ENCODE results near the gene LARGE1.
"Not testable (repeated sequence)": the region's sequence is repeated elsewhere in the genome, so short reads cannot be mapped to it uniquely, and the experiment has no call there.

LARGE1 gene

GRCh38 chr22:33418484-33418883 is 501.8 kb downstream of the LARGE1 start:
- no peak for DNase-seq (ENCODE audit: low read depth)

DNA sequence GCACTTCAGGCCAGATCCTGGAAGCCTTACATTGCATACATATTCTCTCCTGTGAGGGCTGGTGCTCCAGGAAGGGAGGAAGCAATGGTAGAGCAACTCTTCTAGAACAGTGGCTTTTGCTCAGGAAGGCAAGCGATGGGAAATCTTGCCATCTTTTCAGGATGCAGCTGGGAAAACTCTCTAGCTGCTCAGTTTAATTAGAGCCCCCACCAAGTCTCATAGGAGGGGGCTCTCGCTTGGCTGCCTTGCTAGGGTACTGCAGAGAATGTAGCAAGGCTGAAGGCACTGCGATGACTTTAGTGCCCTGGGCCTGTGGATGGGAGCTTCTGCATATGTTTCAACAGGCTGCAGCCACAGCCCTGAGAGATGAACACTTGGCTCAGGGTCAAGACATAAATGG is 504.9 kb downstream of the LARGE1 start:
- DNase-seq (ENCODE audit: low read depth): no peak

DNA sequence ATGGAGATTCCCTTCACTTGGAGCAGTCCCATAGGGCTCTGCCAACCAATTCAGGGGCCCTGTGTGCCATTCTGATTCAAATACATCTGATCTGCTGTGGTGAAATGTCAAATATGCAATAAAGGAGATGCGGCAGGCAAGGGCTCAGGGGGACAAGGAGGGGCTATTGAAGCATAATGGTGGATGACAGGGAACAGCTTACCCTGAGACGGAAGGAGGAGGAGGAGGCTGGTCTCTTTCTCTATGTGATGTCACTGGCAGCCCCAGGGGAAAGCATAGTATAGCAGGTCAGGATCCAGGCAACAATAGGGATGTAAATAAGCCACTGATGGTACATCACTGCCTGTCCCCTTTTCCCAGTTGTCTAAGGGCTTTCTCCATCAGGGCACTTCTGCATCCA is 511.2 kb downstream of the LARGE1 start:
- DNase-seq (ENCODE audit: low read depth): no peak

DNA sequence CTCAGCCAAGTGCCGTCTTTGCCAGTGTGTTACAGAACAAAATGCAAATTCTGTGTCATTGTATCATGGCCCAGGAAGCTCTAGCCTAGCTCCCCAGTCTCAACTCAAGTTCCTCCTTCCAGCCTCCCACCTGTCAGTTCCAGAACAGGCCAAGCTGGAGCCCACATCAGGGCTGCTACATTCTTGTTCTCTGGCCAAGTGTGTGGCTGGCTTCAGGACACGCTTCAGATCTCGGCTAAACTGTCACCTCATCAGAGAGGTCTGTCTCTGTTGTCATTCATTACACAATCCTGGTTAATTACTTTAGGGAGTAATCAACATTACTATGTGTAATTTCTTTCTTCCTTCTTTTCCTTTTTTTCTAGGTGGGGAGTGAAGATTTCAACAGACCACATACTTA is 515.1 kb downstream of the LARGE1 start:
- no peak for DNase-seq (ENCODE audit: low read depth)

DNA sequence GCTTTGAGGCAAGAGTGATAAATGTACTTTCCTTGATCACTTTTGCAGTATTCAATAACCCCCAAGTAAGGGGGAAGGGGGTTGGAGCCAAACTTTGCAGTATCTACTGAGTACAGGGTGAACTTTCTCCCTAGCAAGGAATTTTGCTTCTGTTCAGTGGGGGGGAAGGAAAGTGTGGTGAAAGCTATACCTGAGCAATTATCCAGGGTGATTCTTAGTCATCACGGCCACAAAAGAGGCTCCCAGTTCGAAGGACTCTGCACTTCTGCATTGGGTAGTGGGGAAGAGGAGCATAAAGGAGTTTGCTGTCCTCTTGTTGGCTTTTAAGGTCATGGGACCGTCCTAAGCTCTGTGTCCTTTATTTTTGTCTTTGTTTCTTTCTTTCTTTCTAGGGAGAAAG is 515.6 kb downstream of the LARGE1 start:
- no peak for DNase-seq (ENCODE audit: low read depth)

DNA sequence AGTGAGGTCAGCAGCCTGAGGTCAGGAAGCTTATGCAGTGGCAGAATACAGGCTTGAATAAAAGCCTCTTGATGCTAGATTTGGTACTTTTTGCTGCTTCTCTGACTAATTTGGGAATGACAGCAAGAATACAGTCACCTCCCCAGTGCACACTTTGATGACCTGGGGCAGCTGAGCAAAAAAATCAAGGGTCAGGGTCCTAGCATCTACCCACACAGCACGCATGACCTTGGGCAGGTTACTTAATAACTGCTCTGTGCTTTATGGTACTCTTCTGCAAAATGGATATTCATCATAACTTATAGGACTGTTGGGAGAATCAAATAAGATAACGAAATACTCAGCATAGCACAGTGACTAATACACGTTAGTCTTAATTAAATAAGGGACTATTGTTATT is 518.0 kb downstream of the LARGE1 start:
- DNase-seq (ENCODE audit: low read depth): no peak

DNA sequence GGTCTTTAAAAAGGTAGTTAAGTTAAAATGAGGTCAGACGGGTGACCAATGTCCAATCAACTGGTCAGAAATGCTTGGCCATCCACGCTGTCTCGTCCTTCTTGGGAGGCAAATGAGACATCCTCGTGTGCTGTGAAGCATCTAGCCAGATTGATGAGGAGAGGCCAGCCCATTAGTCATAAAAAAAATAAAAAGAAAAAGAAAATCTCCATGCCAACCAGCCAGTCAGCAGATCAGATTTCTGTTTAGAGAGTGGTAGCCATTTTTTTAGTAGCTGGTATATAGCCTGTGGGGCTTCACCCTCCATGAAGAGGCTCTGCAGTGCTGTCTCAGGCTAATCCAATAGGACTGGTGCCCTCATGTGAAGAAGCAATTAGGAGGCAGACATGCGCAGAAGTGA is 519.0 kb downstream of the LARGE1 start:
- DNase-seq (ENCODE audit: low read depth): no peak

DNA sequence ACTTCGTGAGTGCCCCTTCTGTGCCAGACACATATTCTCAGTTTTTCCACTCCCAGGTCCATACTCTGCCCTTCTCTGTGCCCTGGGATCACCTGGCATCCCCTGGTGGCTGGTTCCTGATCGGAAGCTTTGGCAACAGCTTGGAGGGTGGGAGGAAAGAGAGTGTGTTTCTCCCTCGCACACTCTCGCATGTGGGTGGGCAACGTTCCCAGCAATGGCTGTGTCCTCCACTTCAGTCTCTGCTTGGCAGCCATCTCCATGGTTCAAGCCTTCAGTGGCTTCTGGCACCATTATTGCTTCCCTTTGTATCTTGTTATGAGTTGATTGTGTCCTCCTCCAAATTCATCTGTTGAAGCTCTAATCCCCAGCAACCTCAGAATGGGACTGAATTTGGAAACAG is 519.4 kb downstream of the LARGE1 start:
- no peak for DNase-seq (ENCODE audit: low read depth)

- no peak for DNase-seq (ENCODE audit: low read depth)
These were observed 520.0 kb downstream of the LARGE1 start for GRCh38 chr22:33400061-33400840.

DNA sequence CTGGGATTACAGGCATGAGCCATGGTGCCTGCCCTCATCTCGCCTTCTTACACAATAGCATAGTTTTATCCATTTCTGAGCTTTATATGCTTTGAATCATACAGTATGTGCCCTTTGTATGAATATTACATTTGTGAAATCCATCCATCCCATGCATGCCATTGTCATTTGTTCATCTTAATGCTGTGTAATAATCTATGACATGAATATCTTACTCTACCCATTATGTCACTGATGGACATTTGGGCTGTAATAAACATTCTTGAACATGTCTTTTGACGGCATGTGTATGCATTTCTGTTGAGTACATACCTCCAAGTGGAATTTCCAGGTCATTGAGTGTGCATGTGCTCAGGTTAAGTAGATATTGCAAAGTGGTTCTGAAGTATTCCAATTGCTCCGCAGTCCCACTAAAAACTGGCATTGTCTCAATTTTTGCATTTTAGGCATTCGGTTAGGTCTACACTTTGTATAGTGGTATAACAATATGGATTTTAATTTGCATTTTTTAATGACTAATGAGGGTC is 522.8 kb downstream of the LARGE1 start:
- no peak for DNase-seq (ENCODE audit: low read depth)

DNA sequence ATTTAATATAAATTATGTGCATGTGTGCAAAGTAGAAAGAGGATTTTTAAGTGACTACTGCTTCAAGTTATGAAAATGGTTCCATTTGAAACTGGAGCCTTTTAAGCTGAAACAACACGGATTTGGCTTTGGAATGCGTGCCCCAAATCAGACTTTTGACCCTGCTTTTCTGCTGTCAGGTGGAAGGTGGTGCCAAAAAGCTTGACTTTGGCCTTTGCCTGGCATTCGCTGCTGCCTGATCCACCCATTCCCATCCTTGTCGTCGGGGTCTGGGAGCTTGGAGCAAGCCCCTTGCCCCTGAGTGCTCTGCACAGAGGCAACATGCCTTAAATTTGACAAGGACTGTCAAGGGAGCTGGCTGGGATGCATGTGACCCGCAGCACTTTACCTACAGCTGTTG is 526.8 kb downstream of the LARGE1 start:
- DNase-seq (ENCODE audit: low read depth): no peak

DNA sequence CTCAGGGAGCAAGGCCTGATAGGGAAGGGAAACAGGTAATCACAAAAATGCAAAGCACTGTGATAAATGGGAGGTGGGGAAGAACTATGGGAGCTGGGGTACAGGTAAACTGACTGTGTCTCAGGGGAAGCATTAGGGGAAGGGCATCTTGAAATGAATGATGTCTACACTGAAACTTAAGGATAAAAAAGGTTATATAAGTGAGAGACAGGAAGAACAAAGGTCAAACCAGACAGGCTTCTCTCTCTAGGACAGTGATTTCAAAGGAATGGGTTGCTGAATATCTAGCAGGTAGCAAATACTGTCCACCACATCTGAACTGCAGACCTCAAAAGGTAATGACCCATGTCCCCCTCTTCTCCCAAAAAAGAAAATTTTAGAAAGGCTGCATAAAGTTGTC is 529.0 kb downstream of the LARGE1 start:
- DNase-seq (ENCODE audit: low read depth): no peak

- no peak for DNase-seq (ENCODE audit: low read depth)
These were observed 530.3 kb downstream of the LARGE1 start for GRCh38 chr22:33389936-33390335.

DNA sequence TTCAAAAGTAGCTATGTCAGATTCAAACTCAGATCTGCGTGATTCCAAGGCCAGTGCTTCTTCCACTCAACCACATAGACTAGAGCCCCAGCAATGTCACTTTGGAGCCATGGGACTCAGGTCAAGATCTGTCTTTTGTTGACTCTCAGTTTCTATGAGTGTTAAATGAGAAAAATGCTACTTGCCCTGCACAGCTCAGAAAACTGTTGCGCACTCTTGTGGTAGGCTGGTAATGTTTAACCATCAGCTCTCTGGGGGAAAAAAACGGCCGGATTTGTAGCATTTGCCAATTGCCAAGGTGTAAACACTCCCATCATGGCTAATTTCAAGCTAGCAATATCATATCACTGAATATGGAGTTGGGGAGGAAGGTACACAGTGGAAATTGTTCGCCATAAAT is 534.0 kb downstream of the LARGE1 start:
- no peak for DNase-seq (ENCODE audit: low read depth)

DNA sequence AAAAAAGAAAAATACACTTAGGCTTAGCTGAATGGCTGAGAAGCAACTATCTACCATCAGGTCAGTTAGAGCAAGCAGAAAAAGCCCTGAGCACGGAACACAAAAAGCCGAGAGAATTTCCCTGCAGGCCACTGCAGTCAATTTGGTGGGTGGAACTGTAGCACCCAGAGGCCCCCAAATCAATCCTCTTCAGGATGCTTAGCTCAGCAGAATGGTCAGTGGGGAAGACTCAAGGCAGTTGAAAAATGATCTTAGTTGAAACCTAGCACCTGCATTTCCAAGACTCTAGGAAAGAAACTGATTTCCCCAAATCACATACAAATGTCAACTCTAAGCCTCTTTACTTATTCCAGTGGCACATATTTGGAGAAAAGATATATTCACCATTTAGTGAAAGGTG is 534.7 kb downstream of the LARGE1 start:
- no peak for DNase-seq (ENCODE audit: low read depth)

DNA sequence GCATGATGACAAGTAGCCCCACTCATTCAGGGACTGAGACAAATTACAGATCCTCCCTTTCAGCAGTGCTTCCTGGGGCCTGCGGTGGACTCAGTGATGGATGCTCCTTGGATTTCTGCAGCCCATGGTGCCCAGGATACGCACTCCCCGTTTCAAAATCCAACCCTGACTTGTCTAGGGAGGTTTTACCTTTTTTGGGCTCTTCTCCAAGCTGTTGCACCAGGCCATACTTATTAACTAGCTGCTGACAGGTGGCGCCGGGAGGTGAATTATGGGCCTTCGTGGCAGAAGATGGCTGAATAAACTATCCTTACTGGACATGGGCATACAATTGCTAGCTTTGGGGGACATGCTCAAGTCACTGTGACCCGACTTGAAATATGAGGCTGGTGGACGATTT is 537.8 kb downstream of the LARGE1 start:
- DNase-seq (ENCODE audit: low read depth): no peak

GRCh38 chr22:33381531-33382406 is 538.5 kb downstream of the LARGE1 start:
- DNase-seq (ENCODE audit: low read depth): no peak

- no peak for DNase-seq (ENCODE audit: low read depth)
These were observed 539.3 kb downstream of the LARGE1 start for GRCh38 chr22:33380789-33381530.

GRCh38 chr22:33379836-33380235 is 540.4 kb downstream of the LARGE1 start:
- DNase-seq (ENCODE audit: low read depth): no peak

DNA sequence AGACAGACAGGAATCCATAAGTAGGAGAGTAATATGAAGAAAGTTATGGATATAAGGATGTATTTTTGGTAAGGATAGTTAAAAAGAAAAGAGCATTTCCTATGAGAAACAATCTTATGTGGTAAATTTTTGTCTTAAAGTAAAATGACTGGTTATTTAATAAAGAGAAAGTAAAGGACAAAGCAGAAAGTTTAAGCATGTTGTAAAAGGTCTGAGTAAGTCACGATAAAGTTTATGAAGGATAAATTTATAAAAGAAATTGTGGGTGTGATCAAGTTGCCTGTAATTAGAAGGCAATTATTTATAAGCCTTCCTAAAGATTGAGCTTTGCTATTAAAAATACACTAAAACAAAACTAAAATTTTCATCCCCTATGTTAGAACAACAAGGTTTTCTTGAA is 547.4 kb downstream of the LARGE1 start:
- DNase-seq (ENCODE audit: low read depth): no peak

GRCh38 chr22:33363256-33363655 is 557.0 kb downstream of the LARGE1 start:
- not testable (repeated sequence) for DNase-seq (ENCODE audit: low read depth)

- DNase-seq (ENCODE audit: low read depth): no peak
These were observed 557.6 kb downstream of the LARGE1 start for GRCh38 chr22:33362702-33363101.

Measured in activated T-cell treated with anti-CD3 and anti-CD28 coated beads for 48 hours (primary cell).